SHP77 (cell line): ENCODE results near the gene RDM1.
A peak's percentile ranks its signal among the peaks of the same experiment; 100 is the strongest.
"Not testable (repeated sequence)": the region's sequence is repeated elsewhere in the genome, so short reads cannot be mapped to it uniquely, and the experiment has no call there.

Experiments
- DNase-seq, 2 experiments: peaks; one replicate each; lab custom pipeline; 2025; lab: John Stamatoyannopoulos, UW

Gene RDM1

GRCh38 chr17:35898283-35899070 is 32.1 kb downstream of the RDM1 start:
- DNase-seq, result peak in 1 of 2 experiments; percentile 37

- DNase-seq, result not testable (repeated sequence)
Measured at GRCh38 chr17:35897772-35898171, 32.8 kb downstream of the RDM1 start.

GRCh38 chr17:35895636-35896587 is 34.7 kb downstream of the RDM1 start:
- no peak for DNase-seq

GRCh38 chr17:35894206-35894605 is 36.4 kb downstream of the RDM1 start:
- DNase-seq, result no peak

- DNase-seq, result no peak
Measured at GRCh38 chr17:35893751-35894150, 36.8 kb downstream of the RDM1 start.

GRCh38 chr17:35892091-35893035 is 38.2 kb downstream of the RDM1 start:
- DNase-seq, result no peak

- DNase-seq, result no peak
Measured at GRCh38 chr17:35891269-35891668, 39.3 kb downstream of the RDM1 start.

GRCh38 chr17:35890774-35891155 is 39.8 kb downstream of the RDM1 start:
- DNase-seq, result no peak

GRCh38 chr17:35889818-35890773 is 40.5 kb downstream of the RDM1 start:
- no peak for DNase-seq

GRCh38 chr17:35889241-35889640 is 41.3 kb downstream of the RDM1 start:
- DNase-seq, result no peak

GRCh38 chr17:35879773-35880654 is 50.6 kb downstream of the RDM1 start, which contains the start of gene CCL5:
Gene CCL5, minus strand, starts transcription at chr17:35880360.
- no peak for DNase-seq

GRCh38 chr17:35878361-35878760 is 52.2 kb downstream of the RDM1 start:
- DNase-seq, result no peak

GRCh38 chr17:35877345-35878029 is 53.1 kb downstream of the RDM1 start:
- no peak for DNase-seq

- no peak for DNase-seq
Measured at GRCh38 chr17:35876534-35876933, 54.0 kb downstream of the RDM1 start.

- no peak for DNase-seq
Measured at GRCh38 chr17:35875800-35876139, 54.8 kb downstream of the RDM1 start.

- DNase-seq, result no peak
Measured at GRCh38 chr17:35875072-35875799, 55.3 kb downstream of the RDM1 start.

GRCh38 chr17:35872196-35872980 is 58.2 kb downstream of the RDM1 start:
- DNase-seq, result no peak
